LNCaP clone FGC (cell line): ENCODE data around the gene VWA3B.
A peak's percentile ranks its signal among the peaks of the same experiment; 100 is the strongest.

Experiments
- DNase-seq: peaks from one replicate; pipeline ENCODE4 v3.0.0-alpha.2; 2011; ENCODE audit warnings: low read depth
- H3K4me3 ChIP-seq: 2 replicates; pipeline ENCODE4 v1.5.1; 2011; ENCODE audit warnings: mild to moderate bottlenecking, low read depth, low read length, control low read depth
- TF ChIP-seq, protein P1 (sequence below): IDR thresholded peaks from 2 replicates; pipeline ENCODE4 v1.5.1; 2012; ENCODE audit warnings: mild to moderate bottlenecking; ENCODE audit not compliant: control insufficient read depth, insufficient read depth; ENCODE audit errors: extremely low read depth

VWA3B gene

DNA sequence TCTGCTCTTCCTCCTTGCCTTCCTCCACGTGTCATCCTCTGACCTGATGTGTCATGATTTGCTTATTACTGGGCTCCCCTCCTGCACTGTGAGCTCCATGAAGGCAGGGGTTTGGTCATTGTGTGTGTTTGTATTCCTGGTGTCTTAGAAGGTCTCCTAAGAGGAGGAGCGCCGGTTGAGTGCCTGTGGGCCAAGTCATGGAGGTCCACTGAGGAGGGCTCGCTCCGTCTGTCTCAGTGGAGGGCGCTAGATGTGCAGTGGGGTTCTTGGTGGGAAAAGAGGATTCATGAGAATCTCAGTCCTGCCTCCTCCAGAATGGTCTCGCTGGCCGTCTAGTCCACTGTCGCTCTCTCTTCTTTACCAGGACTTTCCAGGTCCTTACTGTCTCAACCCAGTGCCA, 100.2 kb downstream of the VWA3B start:
- TF ChIP-seq, protein P1, sequence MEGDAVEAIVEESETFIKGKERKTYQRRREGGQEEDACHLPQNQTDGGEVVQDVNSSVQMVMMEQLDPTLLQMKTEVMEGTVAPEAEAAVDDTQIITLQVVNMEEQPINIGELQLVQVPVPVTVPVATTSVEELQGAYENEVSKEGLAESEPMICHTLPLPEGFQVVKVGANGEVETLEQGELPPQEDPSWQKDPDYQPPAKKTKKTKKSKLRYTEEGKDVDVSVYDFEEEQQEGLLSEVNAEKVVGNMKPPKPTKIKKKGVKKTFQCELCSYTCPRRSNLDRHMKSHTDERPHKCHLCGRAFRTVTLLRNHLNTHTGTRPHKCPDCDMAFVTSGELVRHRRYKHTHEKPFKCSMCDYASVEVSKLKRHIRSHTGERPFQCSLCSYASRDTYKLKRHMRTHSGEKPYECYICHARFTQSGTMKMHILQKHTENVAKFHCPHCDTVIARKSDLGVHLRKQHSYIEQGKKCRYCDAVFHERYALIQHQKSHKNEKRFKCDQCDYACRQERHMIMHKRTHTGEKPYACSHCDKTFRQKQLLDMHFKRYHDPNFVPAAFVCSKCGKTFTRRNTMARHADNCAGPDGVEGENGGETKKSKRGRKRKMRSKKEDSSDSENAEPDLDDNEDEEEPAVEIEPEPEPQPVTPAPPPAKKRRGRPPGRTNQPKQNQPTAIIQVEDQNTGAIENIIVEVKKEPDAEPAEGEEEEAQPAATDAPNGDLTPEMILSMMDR = no peak
- no peak overlapping the region for H3K4me3 ChIP-seq
- DNase-seq = no peak

DNA sequence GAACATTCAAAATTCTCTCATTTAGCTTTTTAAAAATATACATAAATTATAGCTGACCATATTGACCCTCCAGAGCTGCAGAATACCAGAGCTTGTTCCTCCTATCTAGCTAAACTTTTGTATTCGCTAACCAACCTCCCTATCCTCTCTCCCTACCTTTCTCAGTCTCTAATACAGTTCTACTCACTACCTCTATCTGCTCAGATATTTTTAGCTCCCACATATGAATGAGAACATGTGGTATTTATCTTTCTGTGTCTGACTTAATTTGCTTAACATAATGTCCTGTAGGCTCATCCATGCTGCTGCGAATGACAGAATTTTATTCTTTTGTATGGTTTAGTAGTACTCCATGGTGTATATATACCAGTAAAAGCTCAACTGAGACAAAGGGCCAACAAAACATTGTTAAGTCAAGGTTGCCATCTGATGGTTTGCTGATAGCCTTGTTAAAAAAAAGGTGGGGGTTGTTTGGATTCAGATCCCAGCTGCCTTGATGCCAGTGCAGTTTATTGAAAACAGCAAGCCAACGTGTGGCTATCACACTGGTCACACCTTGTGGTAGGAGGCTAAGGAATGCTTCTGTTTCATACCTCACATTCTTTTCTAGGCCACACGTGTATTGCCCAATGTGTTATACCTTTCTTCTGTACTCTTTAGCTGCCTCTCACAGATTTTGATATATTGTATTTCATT, 101.5 kb downstream of the VWA3B start:
- TF ChIP-seq, protein P1 = peak; percentile 51
- no peak overlapping the region for H3K4me3 ChIP-seq
- peak; percentile 28 for DNase-seq

DNA sequence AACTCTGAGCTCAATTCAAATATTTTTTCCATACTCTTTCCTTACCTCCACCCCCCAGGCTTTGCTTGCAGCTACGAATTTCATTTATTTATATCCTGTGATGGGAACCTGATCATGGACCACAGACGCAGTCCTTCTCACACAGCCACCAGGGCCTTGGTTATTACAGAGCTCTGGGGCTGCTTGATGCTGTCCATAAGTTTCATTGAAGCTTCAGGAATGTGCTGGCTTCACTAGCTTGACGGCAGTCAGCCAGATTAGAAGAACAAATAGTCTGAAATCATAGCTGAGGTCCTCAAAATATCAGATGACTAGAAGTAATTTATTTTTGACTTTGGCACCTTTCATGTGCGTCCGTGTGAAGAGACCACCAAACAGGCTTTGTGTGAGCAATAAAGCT, 104.9 kb downstream of the VWA3B start:
- no peak overlapping the region for H3K4me3 ChIP-seq
- no peak for DNase-seq
- TF ChIP-seq, protein P1 = no peak

DNA sequence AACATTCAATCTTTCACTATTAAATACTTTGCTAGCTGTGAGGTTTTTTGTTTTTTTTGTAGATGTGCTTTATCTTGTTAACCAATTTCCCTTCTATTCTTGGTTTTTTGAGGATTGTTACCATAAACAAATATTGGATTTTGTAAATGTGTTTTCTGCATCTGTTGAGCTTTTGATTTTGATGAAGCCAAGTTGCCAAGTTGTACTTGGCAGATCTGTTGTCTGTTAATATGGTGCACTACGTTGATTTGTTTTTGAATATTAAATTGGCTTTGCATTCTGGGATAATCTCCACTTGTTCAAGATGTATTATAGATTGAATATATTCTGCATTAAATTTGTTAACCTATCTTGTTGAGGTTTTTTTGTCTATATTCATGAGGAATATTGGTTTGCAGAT, 114.6 kb downstream of the VWA3B start:
- TF ChIP-seq, protein P1 = no peak
- no peak overlapping the region for H3K4me3 ChIP-seq
- no peak for DNase-seq

DNA sequence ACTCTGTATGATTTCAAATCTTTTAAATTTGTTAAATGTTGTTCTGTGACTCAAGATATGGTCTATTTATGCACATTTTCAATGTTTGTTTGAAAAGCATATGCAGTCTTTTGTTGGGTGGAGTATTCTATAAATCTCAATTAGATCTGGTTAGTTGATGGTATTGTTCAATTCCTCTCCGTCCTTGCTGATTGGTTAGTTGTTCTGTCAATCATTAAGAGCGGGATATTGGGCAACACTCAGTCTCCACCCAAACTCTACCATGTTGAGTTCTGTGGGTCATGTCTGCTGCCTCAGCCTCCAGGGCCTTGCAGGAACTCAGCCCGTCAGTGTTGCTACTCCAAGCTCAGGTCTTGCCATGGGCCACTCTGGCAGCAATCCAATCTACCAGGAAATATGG, 118.9 kb downstream of the VWA3B start:
- no peak for DNase-seq
- TF ChIP-seq, protein P1 = no peak
- H3K4me3 ChIP-seq = no peak overlapping the region

DNA sequence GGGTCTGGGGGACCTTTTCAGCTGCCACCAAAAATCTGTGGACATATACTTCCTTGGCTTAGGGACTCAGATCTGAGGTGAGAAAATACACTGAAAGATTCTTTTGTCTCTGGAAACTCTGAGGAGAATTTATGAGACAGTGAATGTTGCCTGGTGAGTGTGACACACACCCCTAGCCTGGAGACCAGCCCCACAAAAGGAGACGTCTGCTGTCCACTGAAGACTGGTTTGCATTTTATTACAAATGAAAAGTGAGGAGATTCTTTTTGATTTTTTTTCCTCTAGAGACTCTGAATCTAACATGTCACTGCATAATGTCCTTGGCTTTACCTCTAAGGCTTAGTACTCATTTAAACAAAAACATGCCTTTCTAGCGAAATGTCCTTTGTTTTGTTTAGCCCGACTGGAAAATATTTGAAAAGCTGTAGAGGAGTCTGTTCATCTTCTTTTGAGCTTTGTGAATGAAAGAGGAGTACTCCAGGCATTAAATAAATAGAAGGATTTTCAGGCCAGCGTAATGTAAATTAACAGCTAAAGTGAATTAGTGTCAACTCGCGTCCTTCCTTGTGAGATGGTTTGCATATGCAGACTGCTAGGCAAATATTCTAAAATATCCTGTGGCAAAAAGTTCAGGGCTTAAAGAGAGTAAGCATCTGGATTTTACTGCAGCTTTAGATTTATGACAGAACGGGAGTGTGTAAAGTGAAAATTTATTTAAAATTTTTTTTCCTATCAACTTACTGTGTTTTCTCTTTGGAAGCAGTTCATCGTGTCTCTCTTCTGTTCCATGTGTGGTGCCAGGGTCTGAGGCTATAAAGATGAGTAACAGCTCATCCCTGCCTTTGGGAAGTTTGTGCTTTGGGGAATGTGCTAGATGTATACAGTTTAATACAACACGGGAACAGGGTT, 125.4 kb downstream of the VWA3B start:
- TF ChIP-seq, protein P1 = no peak
- no peak for DNase-seq
- no peak overlapping the region for H3K4me3 ChIP-seq
